GM19240 (cell line): ENCODE data around the gene SEPTIN5.
"Not testable (repeated sequence)": the region's sequence is repeated elsewhere in the genome, so short reads cannot be mapped to it uniquely, and the experiment has no call there.

Source experiments
- DNase-seq: peaks from one replicate; pipeline ENCODE4 v3.0.0; 2011; ENCODE audit warnings: low spot score; ENCODE audit not compliant: insufficient read length

SEPTIN5 gene

GRCh38 chr22:19680911-19681862 lies 33.1 kb upstream of the SEPTIN5 start:
- DNase-seq = no peak

- DNase-seq = no peak
Measured at GRCh38 chr22:19681863-19682245, 32.4 kb upstream of the SEPTIN5 start.

GRCh38 chr22:19686946-19687345 lies 27.4 kb upstream of the SEPTIN5 start:
- no peak for DNase-seq

- DNase-seq = no peak
Measured at GRCh38 chr22:19687561-19688300, 26.6 kb upstream of the SEPTIN5 start.

GRCh38 chr22:19688301-19689290 lies 25.7 kb upstream of the SEPTIN5 start:
- DNase-seq = no peak

- DNase-seq = no peak
Measured at GRCh38 chr22:19689408-19689807, 24.9 kb upstream of the SEPTIN5 start.

- no peak for DNase-seq
Measured at GRCh38 chr22:19691007-19691720, 23.1 kb upstream of the SEPTIN5 start.

- no peak for DNase-seq
Measured at GRCh38 chr22:19691721-19692341, 22.5 kb upstream of the SEPTIN5 start.

GRCh38 chr22:19693581-19693980 lies 20.7 kb upstream of the SEPTIN5 start:
- no peak for DNase-seq

- no peak for DNase-seq
Measured at GRCh38 chr22:19693981-19694670, 20.2 kb upstream of the SEPTIN5 start.

- DNase-seq = no peak
Measured at GRCh38 chr22:19694696-19695095, 19.6 kb upstream of the SEPTIN5 start.

- no peak for DNase-seq
Measured at GRCh38 chr22:19696504-19697276, 17.6 kb upstream of the SEPTIN5 start.

- DNase-seq = not testable (repeated sequence)
Measured at GRCh38 chr22:19697871-19698270, 16.4 kb upstream of the SEPTIN5 start.

- no peak for DNase-seq
Measured at GRCh38 chr22:19700790-19701419, 13.4 kb upstream of the SEPTIN5 start.

- DNase-seq = no peak
Measured at GRCh38 chr22:19701420-19702145, 12.7 kb upstream of the SEPTIN5 start.

GRCh38 chr22:19703869-19704268 lies 10.4 kb upstream of the SEPTIN5 start:
- DNase-seq = no peak

- DNase-seq = no peak
Measured at GRCh38 chr22:19704355-19705015, 9.8 kb upstream of the SEPTIN5 start.
